ENCODE results near the gene STING1. TPM values are rescaled to one million over a fixed set of nuclear protein-coding genes. Genes with fewer than 3 reads are reported as not detected.

The STING1 gene
- polyA plus RNA-seq (2012; ENCODE audit: insufficient read length, low read depth), result 7.4 TPM

GRCh38 chr5:139482050-139482889 is at the start of gene STING1:
Gene STING1, minus strand, starts transcription at chr5:139482758. Its CDS starts 1,054 bp downstream, at chr5:139481704.
- 0 out of 2 replicates have a peak, but pooled peaks have one; percentile 34 for TF ChIP-seq SIN3A (IDR thresholded peaks at IDR 0.05; ENCODE audit: borderline replicate concordance, insufficient read depth, low read length)
- TF ChIP-seq TAF1 (IDR thresholded peaks at IDR 0.05; ENCODE audit: borderline replicate concordance, insufficient read depth, low read length), result no peak
- TF ChIP-seq POLR2AphosphoS5 (IDR thresholded peaks at IDR 0.05; ENCODE audit: low read depth, low read length), result no peak; the same call in 1 of the 2 replicates
- no peak for TF ChIP-seq FOXP2 (optimal IDR thresholded peaks at IDR 0.05; ENCODE audit: borderline replicate concordance, extremely low read depth, extremely low read length, insufficient read depth)
- TF ChIP-seq REST (IDR thresholded peaks at IDR 0.05; ENCODE audit: insufficient read depth in 1 of 2, low read depth in 2 of 2, low read length in 2 of 2), result peak in 1 of 2 experiments; percentile 49; a peak in 1 of 4 replicates

GRCh38 chr5:139531772-139532169 is 49.2 kb upstream of the STING1 start:
- TF ChIP-seq TAF1 (IDR thresholded peaks at IDR 0.05; ENCODE audit: borderline replicate concordance, insufficient read depth, low read length) (no peak), POLR2AphosphoS5 (IDR thresholded peaks at IDR 0.05; ENCODE audit: low read depth, low read length) (no peak), REST (IDR thresholded peaks at IDR 0.05; ENCODE audit: insufficient read depth in 1 of 2, low read depth in 2 of 2, low read length in 2 of 2) (no peak), FOXP2 (optimal IDR thresholded peaks at IDR 0.05; ENCODE audit: borderline replicate concordance, extremely low read depth, extremely low read length, insufficient read depth) (no peak), SIN3A (IDR thresholded peaks at IDR 0.05; ENCODE audit: borderline replicate concordance, insufficient read depth, low read length) (no peak)

- TF ChIP-seq TAF1 (IDR thresholded peaks at IDR 0.05; ENCODE audit: borderline replicate concordance, insufficient read depth, low read length) (no peak), POLR2AphosphoS5 (IDR thresholded peaks at IDR 0.05; ENCODE audit: low read depth, low read length) (no peak), SIN3A (IDR thresholded peaks at IDR 0.05; ENCODE audit: borderline replicate concordance, insufficient read depth, low read length) (no peak), FOXP2 (optimal IDR thresholded peaks at IDR 0.05; ENCODE audit: borderline replicate concordance, extremely low read depth, extremely low read length, insufficient read depth) (no peak), REST (IDR thresholded peaks at IDR 0.05; ENCODE audit: insufficient read depth in 1 of 2, low read depth in 2 of 2, low read length in 2 of 2) (no peak)
Measured at GRCh38 chr5:139524940-139525585, 42.5 kb upstream of the STING1 start.

DNA sequence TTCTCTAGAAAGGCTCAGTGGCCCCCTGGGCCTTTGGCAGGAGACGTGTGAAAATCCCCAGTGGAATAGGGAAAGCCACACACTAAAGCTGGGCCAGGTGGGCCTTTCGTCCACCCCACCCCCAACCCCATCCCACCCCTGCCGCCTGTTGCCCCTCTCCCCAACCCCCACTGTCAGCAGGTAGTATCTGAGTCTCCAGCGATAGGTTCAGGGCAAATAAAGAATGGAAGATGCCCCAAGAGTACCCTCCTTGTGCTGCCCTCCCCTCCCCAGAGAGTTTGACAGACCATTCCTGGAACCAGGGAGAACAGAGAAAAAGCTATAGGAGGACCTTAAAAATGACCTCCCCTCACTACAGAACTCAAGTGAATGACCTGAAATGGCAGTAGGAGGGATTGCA is 41.9 kb upstream of the STING1 start:
- TF ChIP-seq REST (IDR thresholded peaks at IDR 0.05; ENCODE audit: insufficient read depth in 1 of 2, low read depth in 2 of 2, low read length in 2 of 2) (no peak), POLR2AphosphoS5 (IDR thresholded peaks at IDR 0.05; ENCODE audit: low read depth, low read length) (no peak), TAF1 (IDR thresholded peaks at IDR 0.05; ENCODE audit: borderline replicate concordance, insufficient read depth, low read length) (no peak), SIN3A (IDR thresholded peaks at IDR 0.05; ENCODE audit: borderline replicate concordance, insufficient read depth, low read length) (no peak), FOXP2 (optimal IDR thresholded peaks at IDR 0.05; ENCODE audit: borderline replicate concordance, extremely low read depth, extremely low read length, insufficient read depth) (no peak)
